G401.6 (cell line): ENCODE measurements around the gene AFDN.

Experiments used
- FAIRE-seq: peaks from 2 replicates; lab custom pipeline; 2012; peaks lifted over from hg19 to GRCh38; lab: Jason Lieb, UNC

The AFDN gene

GRCh38 chr6:167978607-167979006 is 151.9 kb downstream of the AFDN start:
- FAIRE-seq: no peak

DNA sequence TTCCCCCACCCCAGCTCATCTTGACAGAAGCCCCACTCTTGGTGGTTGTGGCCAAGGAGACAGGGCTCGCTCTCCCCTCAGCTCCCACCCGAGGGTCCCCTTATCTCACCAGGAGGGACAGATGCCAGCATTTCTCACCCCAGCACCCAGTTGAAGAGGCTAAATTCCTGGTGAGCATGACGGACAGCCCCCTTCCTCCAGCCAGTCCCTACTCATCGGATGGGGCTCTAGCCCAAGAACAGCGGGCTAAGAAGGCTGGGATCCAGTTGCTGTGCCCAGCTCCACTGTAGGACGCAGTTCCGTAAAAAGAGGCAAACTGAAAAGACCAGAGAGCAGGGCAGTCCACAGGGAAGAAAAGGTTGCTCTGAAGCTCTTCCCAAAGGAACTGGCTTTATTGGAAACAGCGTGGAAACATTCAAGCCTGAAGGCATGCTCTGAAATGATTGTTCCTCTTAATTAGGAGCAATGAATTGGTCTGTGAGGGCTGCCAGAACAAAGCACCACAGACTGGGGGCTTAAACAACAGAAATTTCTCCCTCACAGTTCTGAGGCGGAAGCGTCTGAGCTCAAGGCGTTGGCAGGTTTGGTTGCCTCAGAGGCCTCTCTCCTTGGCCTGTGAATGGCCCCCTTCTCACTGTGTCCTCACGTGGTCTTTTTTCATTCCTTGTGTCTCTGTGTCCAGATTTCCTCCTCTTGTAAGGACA is 152.9 kb downstream of the AFDN start:
- FAIRE-seq: no peak

- FAIRE-seq: no peak
Observed at GRCh38 chr6:167980911-167981580, 154.3 kb downstream of the AFDN start.

- FAIRE-seq: no peak
Observed at GRCh38 chr6:167981916-167982462, 155.3 kb downstream of the AFDN start.

- FAIRE-seq: no peak
Observed at GRCh38 chr6:167984144-167984719, 157.5 kb downstream of the AFDN start.

DNA sequence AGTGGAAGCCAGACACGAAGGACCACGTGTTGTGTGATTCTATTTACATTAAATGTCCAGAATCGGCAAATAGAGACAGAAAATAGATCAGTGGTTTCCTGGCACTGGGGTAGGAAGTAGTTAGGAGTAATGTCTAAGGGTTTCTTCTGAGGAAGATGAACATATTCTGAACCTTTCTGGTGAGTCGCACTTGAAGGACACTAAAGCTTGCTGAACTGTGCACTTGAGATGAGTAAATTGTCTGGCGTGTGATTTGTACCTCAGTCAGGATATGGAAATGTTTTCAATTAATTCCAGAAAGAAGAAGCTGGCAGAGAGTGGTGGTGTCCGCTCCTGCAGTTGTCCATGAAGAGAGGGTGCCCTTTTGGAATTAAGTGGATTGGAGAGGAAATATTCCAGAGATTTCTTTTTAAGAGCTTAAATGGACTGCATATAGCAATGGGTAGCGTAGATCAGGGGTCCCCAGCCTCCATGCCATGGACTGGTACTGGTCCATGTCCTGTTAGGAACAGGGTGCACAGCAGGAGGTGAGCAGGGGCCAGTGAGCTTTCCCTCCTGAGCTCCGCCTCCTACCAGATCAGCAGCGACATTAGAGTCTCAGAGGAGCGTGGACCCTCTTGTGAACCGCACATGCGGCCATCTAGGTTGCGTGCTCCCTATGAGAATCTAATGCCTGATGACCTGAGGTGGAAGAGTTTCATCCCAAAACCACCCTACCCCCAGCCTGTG is 158.3 kb downstream of the AFDN start:
- FAIRE-seq: no peak

- no peak for FAIRE-seq
Observed at GRCh38 chr6:167985911-167986595, 159.3 kb downstream of the AFDN start.

GRCh38 chr6:167987396-167988153 is 160.9 kb downstream of the AFDN start:
- FAIRE-seq: no peak

DNA sequence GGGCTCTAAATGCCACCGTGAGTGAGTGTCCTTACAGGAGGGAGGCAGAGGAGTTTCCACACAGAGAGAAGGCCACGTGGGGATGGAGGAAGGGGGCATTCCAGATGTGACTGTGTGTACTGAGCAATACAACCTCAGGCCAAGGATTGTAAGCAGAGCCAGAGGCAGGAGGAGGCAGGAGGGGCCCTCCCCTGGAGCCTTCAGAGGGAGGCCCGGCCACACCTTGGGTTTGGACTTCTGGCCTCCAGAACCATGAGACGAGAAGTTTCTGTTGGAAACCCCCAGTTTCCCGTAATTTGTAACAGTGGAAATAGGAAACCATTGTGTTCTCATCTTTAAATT is 161.4 kb downstream of the AFDN start:
- no peak for FAIRE-seq

DNA sequence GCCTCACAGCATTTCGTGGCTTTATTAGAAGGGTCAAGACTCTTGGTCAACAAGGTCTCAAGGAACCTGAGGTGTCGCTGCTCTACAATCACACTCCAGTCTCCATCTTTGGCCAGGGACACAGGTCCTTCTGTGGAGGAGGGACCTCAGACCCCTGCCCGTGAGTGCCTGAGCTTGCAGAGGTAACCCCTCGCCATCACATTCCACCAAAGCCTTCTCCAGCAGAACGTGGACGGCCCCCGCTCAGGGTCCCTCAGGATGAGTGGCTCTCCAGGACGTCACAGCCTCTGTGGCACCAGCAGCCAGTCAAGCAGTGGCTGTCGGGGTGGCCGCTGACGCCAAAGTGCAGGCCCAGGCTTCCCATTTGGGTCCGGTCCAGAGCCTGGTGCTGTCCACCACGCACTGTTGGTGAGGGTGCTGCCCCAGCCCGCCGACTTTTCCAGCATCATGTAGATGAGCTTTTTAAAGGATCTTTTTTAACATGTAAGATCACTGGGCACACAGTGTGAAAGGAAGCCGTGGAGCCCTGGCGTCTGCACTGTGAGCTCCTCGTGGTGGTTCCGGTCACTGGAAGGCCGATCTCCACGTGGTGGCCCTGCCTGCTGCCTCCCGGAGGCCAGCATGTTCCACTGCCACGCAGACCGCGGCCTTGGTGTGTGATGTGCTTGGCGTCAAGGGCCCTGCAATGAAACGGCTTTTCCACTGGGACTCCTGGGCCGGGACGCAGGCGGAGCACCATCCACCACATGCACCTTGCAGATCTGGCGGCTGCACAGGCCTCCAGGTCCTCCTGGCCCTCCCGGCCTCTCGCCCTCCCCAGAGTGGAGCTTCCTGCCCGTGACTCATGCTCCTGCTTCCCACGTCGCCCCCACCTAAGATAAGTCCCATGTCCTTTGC is 162.5 kb downstream of the AFDN start:
- FAIRE-seq: no peak

DNA sequence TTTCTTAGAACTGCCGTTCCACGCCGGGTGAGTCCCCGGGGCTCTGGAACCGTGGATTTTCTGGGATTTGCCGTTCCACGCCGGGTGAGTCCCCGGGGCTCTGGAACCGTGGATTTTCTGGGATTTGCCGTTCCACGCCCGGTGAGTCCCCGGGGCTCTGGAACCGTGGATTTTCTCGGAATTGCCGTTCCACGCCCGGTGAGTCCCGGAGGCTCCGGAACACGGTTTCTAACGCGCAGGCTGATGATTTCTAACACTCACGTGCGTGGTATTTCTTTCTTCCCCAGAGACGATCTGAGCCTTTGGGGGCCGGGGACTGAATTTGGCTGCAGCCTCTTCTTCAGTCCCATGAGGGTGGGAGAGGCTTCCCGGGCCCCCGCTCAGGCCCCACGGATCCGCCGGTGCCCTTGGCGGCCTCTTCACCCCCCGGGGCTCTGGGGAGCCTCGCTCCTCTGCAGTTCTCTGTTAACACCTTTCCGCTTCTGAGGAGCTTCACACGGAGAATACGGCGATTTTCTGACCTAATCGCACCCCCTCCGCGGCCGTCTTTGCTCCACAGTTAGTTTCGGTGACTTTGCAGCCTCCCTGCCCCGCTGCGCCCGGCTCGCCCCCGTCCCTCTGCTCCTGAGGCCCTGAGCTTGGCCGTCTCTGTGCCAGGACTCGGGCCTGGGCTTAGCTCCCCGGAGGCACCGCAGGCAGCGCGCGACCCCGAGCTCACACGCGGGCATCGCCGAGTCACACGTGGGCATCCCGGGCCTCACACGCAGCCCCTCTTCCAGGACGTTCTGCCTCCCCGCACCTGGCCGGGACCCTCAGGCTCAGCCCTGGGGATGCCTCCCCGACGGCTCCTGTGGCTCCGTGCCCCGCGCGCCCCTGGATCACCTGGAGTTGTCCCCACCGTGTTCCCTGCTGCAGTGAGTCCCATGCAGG is 163.6 kb downstream of the AFDN start:
- no peak for FAIRE-seq

DNA sequence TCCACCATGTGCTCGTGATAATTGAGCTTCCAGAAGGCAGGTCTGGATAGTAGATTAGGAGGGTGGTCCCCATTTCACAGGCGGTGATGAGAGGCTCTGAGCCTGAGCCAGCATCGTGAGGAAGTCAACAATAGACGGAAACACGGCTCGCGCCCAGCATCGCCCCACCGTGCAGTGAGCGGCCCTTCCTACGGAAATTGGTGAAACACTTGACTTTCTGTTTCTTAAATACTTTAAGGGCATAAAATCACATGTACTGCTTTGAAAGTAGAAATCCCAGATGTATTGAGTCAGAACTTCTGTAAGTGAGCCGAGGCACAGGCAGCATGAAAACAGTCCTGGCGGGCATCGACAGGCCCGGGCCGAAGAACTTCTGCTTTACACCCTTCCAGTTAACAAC is 166.5 kb downstream of the AFDN start:
- no peak for FAIRE-seq

DNA sequence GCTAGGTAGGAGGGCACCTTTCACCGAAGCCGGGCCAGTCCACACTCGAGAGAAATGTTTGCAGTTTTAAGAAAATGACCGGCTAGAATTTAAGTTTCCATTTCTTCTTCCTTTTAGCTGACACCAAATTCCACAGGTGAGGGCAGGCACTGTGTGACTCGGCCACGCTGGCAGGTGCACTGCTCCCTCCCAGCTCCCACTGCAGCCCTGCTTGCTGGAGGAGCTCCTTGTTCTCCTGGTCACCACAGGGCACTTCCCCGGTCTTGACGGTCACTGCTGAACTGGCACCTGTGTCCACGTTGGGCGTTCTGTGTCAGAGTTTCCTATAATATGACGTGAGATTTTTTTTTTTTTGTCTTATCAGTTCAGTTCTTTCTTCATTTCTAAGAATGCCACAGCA is 167.1 kb downstream of the AFDN start:
- FAIRE-seq: no peak

DNA sequence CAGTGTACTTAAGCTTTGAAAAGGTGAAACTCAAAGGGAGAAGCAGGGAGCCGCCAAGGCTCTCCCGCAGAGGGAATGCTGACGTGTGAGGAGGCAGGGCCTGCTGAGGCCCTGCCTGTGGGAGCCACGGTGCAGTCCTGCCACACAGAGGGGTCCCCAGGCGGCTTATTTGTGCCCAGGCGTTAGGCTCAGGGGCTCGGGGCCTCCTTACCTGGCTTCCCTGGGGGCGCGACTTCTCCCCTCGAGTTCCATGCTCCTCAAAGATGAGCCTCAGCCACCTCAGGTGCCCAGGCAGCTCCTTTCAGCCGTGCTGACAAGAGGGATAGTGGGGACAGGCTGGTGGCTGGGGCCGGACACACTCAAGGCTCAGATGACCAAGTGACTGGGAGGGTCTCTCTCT is 168.6 kb downstream of the AFDN start:
- no peak for FAIRE-seq

DNA sequence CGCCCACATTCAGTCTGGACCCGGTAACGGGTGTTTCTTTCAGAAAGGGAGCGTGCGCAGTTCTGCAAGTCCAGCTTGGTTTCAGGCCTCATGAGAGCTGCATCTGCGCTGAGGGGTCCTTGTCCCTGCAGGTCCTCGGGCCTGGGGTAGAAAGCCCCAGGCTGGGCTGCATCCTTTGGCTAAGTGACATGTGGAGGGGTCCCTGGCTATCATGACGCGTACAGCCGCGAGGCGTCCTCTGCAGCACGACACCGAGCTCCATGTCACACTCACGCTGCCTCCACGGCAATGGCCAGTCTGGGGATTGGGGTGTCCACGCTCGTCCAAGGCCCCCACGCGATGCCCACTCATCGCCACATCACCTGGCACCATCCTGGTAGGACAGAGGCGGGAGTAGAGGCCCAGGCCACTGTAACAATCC is 169.0 kb downstream of the AFDN start:
- FAIRE-seq: no peak

- no peak for FAIRE-seq
Observed at GRCh38 chr6:167996424-167997199, 169.9 kb downstream of the AFDN start.

DNA sequence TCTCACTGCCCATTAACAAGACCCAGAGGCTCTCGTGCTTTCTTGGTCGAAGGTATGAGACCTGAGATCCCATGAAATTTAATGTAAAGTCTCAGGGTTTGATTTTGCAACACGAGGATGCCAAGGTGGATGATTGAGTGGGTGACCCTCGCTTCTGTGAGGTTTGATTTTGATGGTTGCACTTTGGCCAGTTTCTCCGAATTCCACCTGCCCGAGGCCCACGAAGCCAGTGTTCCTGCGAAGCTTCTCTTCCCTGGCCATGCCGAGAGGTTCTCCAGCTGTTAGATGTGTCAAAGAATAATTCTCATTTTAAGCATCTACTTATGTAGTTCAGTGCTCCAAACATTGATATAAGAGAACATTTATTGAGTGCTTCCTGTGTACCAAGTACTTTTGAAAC is 170.9 kb downstream of the AFDN start, which contains the start of gene KIF25:
Gene KIF25, plus strand, starts transcription at position 30 of the 400 bp plus-strand sequence. CDS start 31,915 bp downstream, outside the sequence.
- no peak for FAIRE-seq

DNA sequence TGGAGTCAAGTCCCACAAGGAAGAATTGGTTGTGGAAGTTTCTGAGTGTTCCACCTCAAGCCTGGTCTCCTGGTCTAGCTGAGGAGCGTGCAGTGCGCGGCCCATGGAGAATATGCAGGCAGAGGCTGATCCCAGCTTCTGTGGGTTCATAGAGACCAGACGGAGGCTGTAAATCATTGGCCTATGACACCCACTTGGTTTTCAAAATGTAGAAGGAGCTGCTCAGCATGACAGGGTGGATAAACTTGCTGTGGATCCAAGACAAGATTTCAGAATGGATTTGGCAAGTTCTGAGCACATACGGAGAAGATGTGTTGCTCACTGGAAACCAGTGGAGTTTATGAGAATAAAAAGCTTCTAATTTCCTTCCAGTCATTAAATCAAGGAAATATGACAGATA is 171.5 kb downstream of the AFDN start:
- no peak for FAIRE-seq
